Effector memory CD4-positive, alpha-beta T cell (primary cell): ENCODE results near the gene RPP25L.

Experiments used
- DNase-seq, 3 donors: peaks; one replicate each; pipeline ENCODE4 v3.0.0-alpha.2; 2020
- H3K27ac ChIP-seq: 2 replicates; pipeline ENCODE4 v1.7.0; 2013; ENCODE audit warnings: mild to moderate bottlenecking, low read length, moderate library complexity; ENCODE audit not compliant: insufficient read depth, poor library complexity, severe bottlenecking
- H3K27me3 ChIP-seq: replicated peaks from 2 replicates; pipeline ENCODE4 v1.7.0; 2013; ENCODE audit warnings: mild to moderate bottlenecking, low read length; ENCODE audit not compliant: insufficient read depth, control insufficient read depth, poor library complexity, severe bottlenecking
- H3K36me3 ChIP-seq: 2 replicates; pipeline ENCODE4 v1.7.0; 2013; ENCODE audit warnings: mild to moderate bottlenecking, low read length, moderate library complexity; ENCODE audit not compliant: control insufficient read depth, insufficient read depth
- H3K4me1 ChIP-seq: 2 replicates; pipeline ENCODE4 v1.7.0; 2013; ENCODE audit warnings: low read length, mild to moderate bottlenecking; ENCODE audit not compliant: control insufficient read depth, insufficient read depth, poor library complexity, severe bottlenecking
- H3K4me3 ChIP-seq: 2 replicates; pipeline ENCODE4 v1.7.0; 2013; ENCODE audit warnings: low read length, low read depth, mild to moderate bottlenecking; ENCODE audit not compliant: insufficient read depth, poor library complexity, severe bottlenecking
- H3K9me3 ChIP-seq: 2 replicates; pipeline ENCODE4 v1.7.0; 2013; ENCODE audit warnings: mild to moderate bottlenecking, low read length, moderate library complexity; ENCODE audit not compliant: control insufficient read depth

The RPP25L gene

DNA sequence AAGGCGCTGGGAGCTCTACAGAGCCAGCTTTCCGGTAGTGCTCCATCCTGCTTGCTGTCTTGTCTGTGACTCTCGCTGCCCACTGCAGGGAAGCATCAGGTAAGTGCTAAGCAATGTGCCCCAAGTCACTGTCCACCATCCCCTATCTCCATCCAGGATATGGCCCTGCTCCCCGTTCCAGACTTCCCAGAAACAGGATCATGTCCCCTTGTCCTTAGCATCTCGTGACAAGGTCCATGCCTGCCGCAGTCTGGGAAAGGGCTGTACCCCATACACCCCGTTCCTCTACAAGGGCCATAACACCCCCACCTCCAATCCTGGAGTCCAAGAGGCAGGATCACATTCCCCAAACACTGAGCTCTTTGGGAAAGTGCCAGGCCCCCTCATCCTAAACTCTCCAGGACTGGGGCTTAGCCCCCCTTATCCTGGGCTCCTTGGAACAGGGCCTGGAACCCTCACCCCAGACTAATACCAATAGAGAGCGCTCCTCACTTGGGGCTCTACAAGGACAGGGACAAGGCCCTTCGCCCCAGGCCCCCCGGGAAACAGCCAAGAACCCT lies 566 bp downstream of the RPP25L start:
- Histone ChIP-seq H3K27me3 (no peaks in the 10 kb centered on the region), H3K4me3 (peak overlapping the region; percentile 83), H3K36me3 (peaks cover 17% of the 10 kb centered on the region), H3K4me1 (peaks cover 12% of the 10 kb centered on the region), H3K27ac (peak overlapping the region; percentile 82), H3K9me3 (no peaks in the 10 kb centered on the region)
- no peak for DNase-seq

DNA sequence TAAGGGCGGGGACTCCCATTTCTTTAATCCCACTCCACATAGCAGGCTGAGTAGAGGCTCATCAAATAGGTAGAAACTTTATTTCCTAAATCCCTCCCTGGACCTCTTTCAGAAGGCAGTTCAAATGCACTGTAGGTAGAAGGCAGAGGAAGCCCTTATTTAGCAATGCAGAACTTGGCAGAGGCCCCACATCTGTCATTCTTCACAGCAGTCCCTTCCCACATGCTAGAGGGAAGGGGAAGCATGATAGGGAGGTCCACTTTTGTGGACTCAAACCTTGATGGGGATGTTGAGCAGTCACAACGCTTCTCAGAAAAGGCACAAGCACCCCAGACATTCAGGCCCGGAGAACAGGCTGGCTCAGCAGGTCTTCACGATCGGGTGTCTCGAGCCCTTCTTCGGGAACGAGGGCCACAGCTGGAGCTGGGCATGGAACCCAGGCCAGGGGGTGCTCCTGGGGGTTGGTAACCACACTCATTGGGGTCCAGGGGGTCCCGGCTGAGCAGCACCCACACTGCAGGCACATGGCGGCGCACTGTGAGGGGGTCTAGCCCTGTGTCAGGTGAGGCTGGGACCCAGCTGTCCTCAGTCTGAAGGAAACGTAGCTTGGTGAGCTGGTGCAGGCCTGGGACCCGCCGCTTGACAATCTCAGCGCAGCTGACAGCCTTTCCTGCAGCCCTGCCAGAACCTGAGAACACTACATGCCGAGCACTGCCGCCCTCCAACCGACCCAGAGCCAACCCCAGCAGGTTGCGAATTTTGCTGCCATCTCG lies 1.3 kb downstream of the RPP25L start:
- Histone ChIP-seq H3K27ac (no peak overlapping the region), H3K4me3 (peak overlapping the region; percentile 83)

DNA sequence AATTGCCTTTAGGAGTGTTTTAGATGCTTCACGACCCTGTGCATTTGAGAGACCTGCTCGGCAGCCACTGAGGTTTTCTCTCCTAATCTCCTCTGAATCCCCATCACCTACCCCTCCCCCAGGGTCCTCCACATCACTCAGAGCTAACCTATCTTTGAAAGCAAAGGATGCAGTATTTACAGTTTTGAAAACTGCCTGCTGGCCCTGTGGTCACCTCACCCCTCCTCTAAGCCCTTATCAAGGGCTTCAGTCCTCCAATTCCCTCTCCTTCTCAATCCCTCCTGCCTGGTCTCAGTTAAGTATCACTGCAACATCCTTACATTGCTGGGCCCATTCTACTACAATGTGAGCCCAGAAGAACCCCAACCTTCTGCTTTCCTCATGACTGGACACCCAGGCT lies 4.6 kb downstream of the RPP25L start:
- no peaks in the 10 kb centered on the region for H3K27me3 ChIP-seq
- no peaks in the 10 kb centered on the region for H3K36me3 ChIP-seq
- DNase-seq, result no peak
- H3K4me1 ChIP-seq, result peaks cover 12% of the 10 kb centered on the region
- no peak overlapping the region for H3K27ac ChIP-seq
- no peaks in the 10 kb centered on the region for H3K9me3 ChIP-seq
- H3K4me3 ChIP-seq, result no peak overlapping the region

More for the DNA sequence above, 1.3 kb downstream of the RPP25L start:
- Histone ChIP-seq H3K27me3 (no peaks in the 10 kb centered on the region), H3K36me3 (peaks cover 11% of the 10 kb centered on the region), H3K4me1 (peaks cover 12% of the 10 kb centered on the region), H3K9me3 (no peaks in the 10 kb centered on the region)
- no peak for DNase-seq

DNA sequence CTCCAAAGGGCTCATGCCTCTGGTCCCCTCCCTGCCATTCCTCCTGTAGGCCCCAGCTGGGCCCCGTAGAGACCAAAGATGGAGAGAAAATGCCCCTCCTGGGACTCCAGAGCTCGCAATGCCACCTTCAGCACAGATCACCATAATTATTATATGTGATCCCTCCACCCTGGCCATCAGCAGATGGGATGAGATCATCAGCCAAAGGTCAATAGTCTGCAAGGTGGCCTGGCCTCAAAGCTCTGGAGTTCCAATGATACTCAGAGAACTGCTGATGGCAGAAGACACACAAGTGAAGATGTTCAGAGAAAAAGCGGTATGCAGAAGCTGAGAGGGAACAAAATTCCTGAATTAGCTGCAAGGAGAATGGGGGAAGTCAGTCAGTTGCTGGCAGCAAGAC lies 5.0 kb downstream of the RPP25L start:
- no peaks in the 10 kb centered on the region for H3K27me3 ChIP-seq
- no peaks in the 10 kb centered on the region for H3K36me3 ChIP-seq
- no peak for DNase-seq
- peaks cover 12% of the 10 kb centered on the region for H3K4me1 ChIP-seq
- no peak overlapping the region for H3K4me3 ChIP-seq
- H3K27ac ChIP-seq, result no peak overlapping the region
- no peaks in the 10 kb centered on the region for H3K9me3 ChIP-seq

DNA sequence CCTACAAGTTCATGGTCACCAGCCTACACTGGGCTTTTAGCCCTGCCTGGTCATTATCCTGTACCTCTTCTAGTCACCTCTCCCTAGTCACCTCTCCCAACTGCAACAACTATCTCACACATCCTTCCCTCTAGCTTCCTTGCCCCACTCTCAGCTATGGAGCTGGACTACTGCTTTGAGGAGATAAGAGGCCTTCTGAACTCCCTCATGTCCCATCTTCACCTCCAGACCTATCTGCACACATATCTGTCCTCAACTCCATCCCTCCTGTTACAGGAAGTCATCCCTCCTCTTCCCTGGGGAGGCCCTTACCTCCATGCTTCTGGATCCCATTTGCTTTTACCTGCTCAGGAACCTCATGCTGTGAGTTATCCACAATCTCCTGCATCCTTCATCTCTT lies 5.7 kb downstream of the RPP25L start:
- Histone ChIP-seq H3K27me3 (no peaks in the 10 kb centered on the region), H3K9me3 (no peaks in the 10 kb centered on the region), H3K36me3 (no peaks in the 10 kb centered on the region), H3K4me3 (no peak overlapping the region), H3K4me1 (peaks cover 5% of the 10 kb centered on the region), H3K27ac (no peak overlapping the region)
- DNase-seq, result no peak

DNA sequence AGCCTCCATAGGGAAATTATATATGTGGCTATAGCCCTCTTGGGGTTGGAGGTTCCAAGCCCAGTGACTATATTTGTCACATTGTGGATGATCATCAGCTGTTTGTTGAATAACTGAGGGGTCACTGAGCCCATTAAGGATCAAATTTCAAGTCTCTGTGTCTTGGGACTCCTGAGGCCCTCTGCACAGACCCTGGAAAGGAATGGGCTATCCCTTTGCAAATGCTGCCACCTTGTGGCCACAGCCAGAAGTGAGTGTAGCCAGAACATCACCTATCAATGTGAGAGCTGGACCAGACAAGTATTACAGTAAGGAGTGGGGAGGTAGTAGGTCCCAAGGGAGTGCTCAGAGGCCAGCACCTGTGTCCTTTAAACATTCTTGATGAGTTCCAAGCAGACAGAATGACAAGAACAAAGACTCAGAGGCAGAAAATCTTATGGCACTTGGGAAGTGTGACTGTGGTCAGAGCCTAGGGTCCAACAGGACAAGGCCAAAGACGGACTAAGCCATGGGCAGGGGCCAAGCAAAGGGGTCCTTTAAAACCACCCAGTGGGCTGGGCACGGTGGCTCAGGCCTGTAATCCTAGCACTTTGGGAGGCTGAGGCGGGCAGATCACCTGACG lies 8.2 kb downstream of the RPP25L start:
- no peaks in the 10 kb centered on the region for H3K36me3 ChIP-seq
- no peak overlapping the region for H3K27ac ChIP-seq
- peak; percentile 56 to 67 (median 56) for DNase-seq

DNA sequence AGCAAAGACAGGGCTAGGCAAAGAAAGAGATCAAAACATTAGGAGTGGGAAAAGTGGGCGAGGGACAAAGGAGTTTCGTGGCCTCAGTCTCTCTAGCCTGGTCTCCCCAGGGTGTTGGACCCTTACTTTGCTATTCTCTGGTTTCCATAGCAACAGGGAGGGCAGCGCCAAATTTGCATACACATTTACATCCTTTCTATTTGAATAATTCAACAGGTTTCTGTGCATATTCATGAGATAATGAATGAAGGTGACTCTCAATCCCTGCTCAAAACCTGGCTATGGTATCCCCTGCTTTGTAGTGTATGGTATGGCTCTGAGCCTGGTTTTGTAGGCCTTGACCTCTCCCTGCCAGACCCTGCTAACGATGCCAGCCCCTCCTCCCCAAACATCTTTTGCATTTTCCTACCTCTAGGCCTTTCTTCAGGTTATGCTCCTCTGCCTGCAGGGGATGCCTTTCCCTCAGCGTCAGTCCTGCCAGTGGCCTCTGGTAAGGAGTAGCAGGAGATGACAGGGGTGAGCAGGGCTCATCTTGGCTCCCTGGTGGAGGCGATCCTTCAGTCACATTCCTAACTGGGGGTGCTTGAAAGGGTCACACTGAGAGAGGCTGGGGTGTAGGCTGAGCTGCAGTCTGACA lies 9.8 kb downstream of the RPP25L start:
- Histone ChIP-seq H3K27ac (no peak overlapping the region), H3K9me3 (no peaks in the 10 kb centered on the region)

More for the DNA sequence above, 8.2 kb downstream of the RPP25L start:
- no peaks in the 10 kb centered on the region for H3K27me3 ChIP-seq
- H3K4me3 ChIP-seq, result no peak overlapping the region
- no peaks in the 10 kb centered on the region for H3K9me3 ChIP-seq
- H3K4me1 ChIP-seq, result no peaks in the 10 kb centered on the region

DNA sequence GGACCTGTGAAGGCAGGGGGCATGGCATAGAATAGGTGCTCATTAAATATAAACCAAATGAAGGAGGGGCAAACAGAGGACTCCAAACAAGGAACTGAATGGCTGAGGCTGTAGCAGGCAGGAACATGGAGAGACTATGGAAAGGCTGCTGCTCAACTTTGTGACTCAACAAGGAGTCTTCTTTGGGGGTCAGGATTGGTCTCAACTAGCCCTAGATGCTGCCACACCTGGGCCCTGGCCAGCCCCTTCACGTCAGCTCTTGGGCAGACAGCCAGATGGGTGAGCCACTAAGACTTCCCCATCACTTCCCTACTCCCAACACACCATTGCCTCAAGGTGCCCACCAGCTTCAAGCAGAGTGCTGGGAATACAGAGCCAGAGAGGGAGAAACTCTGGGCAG lies 11.0 kb downstream of the RPP25L start:
- no peaks in the 10 kb centered on the region for H3K4me1 ChIP-seq
- no peak overlapping the region for H3K4me3 ChIP-seq
- H3K27me3 ChIP-seq, result no peaks in the 10 kb centered on the region
- H3K27ac ChIP-seq, result no peak overlapping the region
- DNase-seq, result no peak
- H3K36me3 ChIP-seq, result no peaks in the 10 kb centered on the region
- H3K9me3 ChIP-seq, result no peaks in the 10 kb centered on the region

More for the DNA sequence above, 9.8 kb downstream of the RPP25L start:
- Histone ChIP-seq H3K4me3 (no peak overlapping the region), H3K36me3 (no peaks in the 10 kb centered on the region), H3K4me1 (no peaks in the 10 kb centered on the region), H3K27me3 (no peaks in the 10 kb centered on the region)
- no peak for DNase-seq

DNA sequence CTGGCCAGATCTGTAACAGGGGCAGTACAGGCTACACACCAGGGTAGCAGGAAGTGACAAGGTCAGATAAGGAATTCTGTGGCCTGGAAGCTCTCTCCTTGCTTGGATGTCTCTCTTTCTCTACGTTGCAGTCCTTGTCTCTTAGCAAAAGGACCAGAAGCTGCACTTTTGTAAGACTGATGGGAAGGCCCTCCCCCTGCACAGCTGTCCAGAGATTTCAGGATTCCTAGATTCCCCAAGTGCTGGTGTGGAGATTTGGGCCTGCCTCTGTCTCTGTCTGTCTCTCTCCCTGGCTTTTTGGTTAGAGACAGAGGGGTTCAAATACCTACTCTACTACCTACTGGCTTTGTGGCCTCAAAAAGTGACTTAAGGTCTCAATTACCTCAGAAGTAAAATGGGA lies 12.4 kb downstream of the RPP25L start:
- Histone ChIP-seq H3K4me1 (no peaks in the 10 kb centered on the region), H3K36me3 (no peaks in the 10 kb centered on the region), H3K4me3 (no peak overlapping the region), H3K9me3 (no peaks in the 10 kb centered on the region), H3K27me3 (no peaks in the 10 kb centered on the region), H3K27ac (no peak overlapping the region)
- no peak for DNase-seq

DNA sequence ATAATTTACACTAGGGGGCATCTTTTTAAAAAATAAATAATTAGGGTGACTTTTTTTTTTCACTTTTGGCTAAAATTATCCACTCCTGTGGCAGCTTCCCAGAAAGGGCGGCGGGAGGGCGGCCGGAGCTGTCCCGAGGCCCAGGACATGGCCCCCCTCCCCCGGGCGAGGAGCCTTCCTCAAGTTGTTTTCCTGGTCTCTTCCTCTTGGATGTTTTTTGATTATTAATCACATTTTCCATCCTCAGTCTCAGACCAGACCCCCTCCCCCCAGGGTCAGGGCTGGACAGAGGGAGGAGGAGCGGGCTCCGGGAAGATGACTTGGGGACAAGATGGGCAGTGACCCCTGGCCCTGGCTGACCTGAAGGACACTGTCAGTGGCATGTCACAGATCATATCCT lies 17.7 kb downstream of the RPP25L start:
- H3K27ac ChIP-seq, result no peak overlapping the region
- DNase-seq, result no peak
- H3K4me3 ChIP-seq, result no peak overlapping the region
- peaks cover 35% of the 10 kb centered on the region for H3K27me3 ChIP-seq
- no peaks in the 10 kb centered on the region for H3K36me3 ChIP-seq
- peaks cover 22% of the 10 kb centered on the region for H3K4me1 ChIP-seq
- H3K9me3 ChIP-seq, result no peaks in the 10 kb centered on the region
